Choroid plexus epithelial cell (primary cell): ENCODE results near the gene RBM18.

Source experiments
- DNase-seq: peaks from one replicate; pipeline ENCODE4 v3.0.0-alpha.2; 2010; ENCODE audit warnings: low read depth
- H3K4me3 ChIP-seq: 2 replicates; pipeline ENCODE4 v1.5.1; 2011; ENCODE audit warnings: low read depth, mild to moderate bottlenecking, control low read depth, low read length, moderate library complexity
- TF ChIP-seq, protein P1 (sequence below): conservative IDR thresholded peaks from 2 replicates; pipeline ENCODE4 v1.5.1; 2011; ENCODE audit warnings: low read depth, mild to moderate bottlenecking, control low read depth, inconsistent platforms, low read length, moderate library complexity

RBM18 gene

DNA sequence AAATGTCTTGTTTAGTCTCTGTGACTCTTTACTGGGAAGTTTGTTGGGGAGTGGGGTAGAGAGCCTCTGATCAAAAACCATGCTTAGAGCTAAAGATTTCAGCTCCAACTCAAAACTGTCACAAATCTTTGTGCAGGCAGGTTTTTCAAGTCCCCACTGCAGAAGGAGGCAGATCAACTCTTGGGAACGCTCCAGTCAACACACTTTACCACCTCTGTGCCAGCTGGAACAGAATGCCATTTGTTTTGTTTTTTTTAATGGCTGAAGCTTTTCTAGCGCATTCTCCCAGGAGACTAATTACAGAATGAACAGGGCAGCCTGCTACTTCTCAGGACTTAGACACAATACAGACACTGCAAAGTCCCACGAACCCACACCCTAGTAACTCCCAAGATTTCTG is 18.0 kb downstream of the RBM18 start:
- H3K4me3 ChIP-seq: no peak overlapping the region
- no peak for DNase-seq
- TF ChIP-seq, protein P1, sequence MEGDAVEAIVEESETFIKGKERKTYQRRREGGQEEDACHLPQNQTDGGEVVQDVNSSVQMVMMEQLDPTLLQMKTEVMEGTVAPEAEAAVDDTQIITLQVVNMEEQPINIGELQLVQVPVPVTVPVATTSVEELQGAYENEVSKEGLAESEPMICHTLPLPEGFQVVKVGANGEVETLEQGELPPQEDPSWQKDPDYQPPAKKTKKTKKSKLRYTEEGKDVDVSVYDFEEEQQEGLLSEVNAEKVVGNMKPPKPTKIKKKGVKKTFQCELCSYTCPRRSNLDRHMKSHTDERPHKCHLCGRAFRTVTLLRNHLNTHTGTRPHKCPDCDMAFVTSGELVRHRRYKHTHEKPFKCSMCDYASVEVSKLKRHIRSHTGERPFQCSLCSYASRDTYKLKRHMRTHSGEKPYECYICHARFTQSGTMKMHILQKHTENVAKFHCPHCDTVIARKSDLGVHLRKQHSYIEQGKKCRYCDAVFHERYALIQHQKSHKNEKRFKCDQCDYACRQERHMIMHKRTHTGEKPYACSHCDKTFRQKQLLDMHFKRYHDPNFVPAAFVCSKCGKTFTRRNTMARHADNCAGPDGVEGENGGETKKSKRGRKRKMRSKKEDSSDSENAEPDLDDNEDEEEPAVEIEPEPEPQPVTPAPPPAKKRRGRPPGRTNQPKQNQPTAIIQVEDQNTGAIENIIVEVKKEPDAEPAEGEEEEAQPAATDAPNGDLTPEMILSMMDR: no peak

DNA sequence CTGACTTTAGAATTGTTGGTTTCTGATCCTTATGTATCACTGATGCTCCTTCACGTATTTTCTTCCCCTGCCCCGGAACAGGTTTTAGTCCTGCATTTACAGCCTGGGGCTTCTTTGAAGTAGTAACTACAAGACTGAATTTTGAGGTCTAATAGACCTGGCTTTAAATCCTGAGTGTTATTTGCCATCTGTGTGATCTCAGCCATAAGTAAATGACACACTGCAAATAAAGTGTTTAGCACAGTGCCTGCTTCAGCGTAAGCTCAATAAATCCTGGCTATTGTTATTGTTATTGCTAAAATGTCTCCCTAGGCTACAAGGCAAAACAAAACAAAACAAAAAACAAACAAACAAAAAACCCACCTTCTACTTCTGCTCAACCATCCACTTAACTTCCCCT is 20.3 kb downstream of the RBM18 start:
- H3K4me3 ChIP-seq: no peak overlapping the region
- DNase-seq: no peak
- TF ChIP-seq, protein P1: no peak

DNA sequence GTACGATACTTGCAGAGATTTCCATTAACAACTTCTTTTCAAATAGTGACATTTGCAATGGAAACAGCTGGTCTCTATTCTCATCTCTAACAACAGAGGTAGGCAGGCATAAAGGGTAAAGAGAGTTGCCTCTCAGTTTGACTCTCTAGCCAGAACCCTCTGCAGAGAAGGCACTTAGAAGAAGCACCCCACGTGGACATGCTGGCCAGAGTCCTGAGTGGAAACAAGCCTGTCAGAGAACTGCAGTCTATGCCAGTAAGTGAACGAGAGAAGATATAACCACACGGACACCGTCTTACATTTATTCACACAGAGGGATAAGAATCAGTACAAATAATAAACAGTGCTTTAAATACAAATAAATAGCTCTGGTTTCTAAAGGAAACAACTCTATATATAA is 24.9 kb downstream of the RBM18 start:
- TF ChIP-seq, protein P1: no peak
- DNase-seq: no peak
- no peak overlapping the region for H3K4me3 ChIP-seq

DNA sequence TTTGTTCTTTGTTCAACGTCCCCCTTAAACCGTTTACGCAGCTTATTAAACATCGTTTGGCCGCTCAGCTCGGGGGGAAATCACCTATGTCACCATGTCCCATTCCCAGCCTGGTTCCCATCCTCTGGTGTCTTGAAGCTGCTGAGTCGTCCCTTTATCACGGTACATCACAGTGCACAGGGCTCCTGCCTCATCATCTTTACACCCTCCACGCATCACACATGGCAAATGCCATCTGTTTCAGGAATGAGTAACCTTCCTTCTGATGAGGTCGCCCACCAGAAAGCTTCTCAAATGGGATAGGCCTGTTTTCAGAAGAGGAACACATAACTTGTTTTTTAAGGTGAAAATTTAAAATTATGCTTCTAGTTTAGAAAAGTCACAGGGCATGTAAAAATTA is 28.0 kb downstream of the RBM18 start:
- no peak for DNase-seq
- no peak overlapping the region for H3K4me3 ChIP-seq
- TF ChIP-seq, protein P1: no peak

DNA sequence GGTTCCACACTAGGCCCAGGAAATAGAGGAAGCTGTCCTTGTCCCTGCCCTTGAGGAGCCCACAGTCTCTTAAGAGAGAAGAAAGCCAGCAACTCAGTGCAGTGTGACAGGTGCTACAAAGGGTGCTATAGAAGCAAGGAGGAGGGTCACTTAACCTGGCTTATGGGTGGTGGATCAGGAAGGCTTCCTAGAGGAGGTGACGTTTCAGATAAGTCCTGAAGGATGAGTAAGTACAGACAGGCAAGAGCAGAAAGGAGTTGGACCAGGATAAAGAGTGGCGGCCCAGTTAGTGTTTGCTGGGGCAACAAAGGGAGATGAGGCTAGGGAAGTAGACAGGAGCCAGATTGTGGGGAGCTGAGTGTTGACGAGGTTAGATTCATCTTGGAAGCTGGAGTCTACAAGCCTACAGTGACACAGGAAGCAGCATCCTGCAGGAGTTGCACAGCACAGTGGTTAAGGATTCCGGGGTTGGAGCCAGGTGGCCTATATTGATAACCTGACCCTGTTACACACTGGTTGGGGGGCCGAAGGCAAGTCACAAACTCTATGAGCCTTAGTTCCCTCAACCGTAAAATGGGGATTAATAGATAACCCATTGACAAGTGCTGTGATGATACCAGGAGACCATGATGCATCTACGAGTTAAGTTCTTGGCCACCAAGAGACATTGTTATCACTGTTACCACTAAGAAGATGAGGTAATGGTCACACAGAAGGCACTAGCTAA is 30.5 kb downstream of the RBM18 start:
- no peak for DNase-seq
- H3K4me3 ChIP-seq: no peak overlapping the region
- TF ChIP-seq, protein P1: no peak

DNA sequence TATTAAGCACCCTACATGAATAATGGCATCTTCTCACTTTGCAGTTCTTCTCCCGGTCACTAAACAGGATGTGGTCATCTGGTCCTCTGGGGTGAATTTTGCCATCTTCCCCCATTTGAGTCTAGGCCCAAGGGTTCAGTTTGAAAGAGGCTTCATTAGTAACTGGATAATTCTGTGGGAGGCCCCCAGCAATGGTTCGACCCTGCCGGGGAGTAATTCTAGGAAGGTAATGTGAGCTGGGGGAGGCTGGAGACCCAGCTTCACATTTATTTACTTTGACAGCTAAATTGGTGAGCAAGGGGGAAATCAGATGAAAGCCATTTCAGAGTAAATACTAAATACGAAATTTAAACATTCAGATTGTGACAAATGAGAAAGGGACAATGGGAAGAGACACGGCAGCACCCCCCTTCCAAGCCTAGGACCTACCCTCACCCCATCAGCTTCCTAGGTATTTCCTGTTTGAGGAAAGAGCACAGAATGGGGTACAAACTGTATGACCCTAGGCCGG is 31.8 kb downstream of the RBM18 start:
- DNase-seq: no peak
- no peak overlapping the region for H3K4me3 ChIP-seq
- TF ChIP-seq, protein P1: no peak

DNA sequence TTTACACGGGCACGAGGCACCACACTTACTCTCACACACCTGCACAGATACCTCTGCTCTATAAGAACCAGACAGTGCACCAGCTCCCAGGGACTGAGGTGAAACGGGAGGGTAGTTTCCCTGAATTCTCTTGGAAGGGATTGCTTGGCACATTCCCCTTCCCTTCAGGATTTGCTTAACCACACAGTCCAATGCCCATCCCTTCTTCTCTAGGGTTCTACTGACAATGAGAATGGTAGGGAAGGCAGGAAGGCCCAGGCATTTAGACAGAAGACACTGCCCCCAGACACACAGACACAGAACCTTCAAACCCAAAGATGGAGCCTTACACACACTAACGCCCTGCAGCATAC is 35.2 kb downstream of the RBM18 start:
- no peak for DNase-seq
- TF ChIP-seq, protein P1: no peak
- H3K4me3 ChIP-seq: no peak overlapping the region
